HG03066 (cell line): ENCODE data around the gene KIR3DL2.
"Not testable (repeated sequence)": the region's sequence is repeated elsewhere in the genome, so short reads cannot be mapped to it uniquely, and the experiment has no call there.

ENCODE experiments used
- ATAC-seq: cut with Tn5 transposase; IDR thresholded peaks from one replicate; pipeline ENCODE4 v1.9.1; 2021; ENCODE audit warnings: low read depth; ENCODE audit not compliant: unreplicated experiment

KIR3DL2 gene

DNA sequence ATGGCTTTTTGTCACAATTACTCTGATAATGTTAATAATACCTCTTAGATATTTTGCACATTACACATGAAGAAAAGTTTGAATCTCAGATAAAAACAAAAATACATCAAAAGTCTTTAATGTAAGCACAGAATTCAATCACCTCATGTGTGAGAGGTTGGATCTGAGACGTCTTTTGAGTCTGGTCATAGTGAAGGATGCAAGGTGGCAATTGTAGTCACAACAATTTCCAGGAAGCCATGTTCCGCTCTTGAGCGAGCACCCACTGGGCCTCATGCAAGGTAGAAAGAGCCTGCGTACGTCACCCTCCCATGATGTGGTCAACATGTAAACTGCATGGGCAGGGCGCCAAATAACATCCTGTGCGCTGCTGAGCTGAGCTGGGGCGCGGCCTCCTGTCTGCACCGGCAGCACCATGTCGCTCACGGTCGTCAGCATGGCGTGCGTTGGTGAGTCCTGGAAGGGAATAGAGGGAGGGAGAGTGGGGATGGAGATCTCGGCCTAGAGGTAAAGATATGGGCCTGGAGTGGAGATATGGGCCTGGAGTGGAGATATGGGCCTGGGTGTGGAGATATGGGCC is at the start of gene KIR3DL2:
TSS of gene KIR3DL2 (plus strand) at position 383 of the 580 bp plus-strand sequence. CDS start at position 416, 33 bp downstream.
- ATAC-seq: not testable (repeated sequence)

DNA sequence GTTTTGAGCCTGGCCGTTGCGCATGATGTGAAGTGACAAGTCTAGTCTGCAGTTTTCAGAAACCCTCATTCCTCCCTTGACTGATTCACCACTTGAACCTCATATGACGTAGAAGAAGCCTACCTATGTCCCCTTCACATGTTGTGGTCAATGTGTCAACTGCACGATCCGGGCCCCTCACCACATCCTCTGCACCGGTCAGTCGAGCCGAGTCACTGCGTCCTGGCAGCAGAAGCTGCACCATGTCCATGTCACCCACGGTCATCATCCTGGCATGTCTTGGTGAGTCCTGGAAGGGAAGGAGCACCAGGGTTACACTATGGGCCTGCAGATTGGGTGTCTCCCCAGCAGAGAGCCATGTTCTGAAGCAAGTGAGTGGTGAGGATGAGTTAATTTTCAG is 46.8 kb upstream of the KIR3DL2 start, which contains the start of gene KIR2DL4:
TSS of gene KIR2DL4 (plus strand) at position 201 of the 400 bp plus-strand sequence. CDS start at position 243, 42 bp downstream.
- ATAC-seq: no peak

DNA sequence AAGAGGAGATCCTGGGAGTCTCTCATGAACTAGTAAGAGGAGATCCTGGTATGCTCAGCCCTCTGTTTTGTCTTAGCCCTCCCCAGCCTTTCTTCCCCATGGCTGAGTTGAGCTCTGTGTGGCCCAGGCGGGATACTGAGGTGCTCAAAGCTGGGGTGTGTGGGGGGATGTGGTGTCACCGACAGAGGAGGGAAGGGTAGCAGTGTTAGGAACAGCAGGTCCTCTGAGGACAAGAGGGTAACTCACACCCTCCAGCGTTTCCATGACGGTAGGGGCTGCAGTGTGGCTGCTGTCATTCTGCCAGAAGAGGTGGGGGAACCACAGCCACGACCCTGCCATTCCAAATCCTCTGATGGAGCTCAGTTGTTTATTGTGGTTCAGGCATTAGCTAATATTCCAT is 46.1 kb upstream of the KIR3DL2 start:
- no peak for ATAC-seq

DNA sequence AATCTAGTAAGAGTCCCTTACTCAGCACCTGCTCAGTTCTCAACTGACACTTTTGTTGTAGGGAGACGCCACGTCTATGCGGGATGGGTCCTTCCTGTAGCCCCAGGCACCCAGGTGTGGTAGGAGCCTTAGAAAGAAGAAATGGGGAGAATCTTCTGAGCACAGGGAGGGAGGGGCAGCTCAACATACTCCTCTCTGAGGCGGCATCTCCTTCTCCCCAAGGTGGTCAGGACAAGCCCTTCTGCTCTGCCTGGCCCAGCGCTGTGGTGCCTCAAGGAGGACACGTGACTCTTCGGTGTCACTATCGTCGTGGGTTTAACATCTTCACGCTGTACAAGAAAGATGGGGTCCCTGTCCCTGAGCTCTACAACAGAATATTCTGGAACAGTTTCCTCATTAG is 45.7 kb upstream of the KIR3DL2 start:
- no peak for ATAC-seq

DNA sequence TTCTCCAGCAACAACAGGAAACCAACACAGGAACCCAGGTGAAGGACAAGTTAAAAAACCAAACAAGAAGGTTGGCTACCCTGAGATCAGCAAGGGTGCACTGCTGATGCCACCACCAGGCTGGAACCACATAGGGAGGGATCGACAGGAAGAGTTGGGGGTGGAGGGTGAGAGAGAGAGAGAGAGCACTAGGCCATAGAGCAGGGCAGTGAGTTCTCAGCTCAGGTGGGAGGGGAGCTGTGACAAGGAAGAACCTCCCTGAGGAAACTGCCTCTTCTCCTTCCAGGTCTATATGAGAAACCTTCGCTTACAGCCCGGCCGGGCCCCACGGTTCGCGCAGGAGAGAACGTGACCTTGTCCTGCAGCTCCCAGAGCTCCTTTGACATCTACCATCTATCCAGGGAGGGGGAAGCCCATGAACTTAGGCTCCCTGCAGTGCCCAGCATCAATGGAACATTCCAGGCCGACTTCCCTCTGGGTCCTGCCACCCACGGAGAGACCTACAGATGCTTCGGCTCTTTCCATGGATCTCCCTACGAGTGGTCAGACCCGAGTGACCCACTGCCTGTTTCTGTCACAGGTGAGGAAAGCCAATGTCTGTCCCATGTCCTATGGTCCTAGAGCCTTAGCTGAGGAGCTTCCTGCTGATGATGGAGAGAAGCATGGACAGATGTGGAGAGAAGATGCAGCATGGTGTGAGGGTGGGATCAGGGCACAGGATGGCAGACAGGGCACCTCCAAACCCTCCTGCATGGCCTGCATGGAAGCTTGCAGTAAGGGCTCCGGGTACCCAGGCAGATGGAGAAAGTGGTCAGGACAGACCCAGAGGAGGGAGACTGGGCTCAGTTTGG is 44.4 kb upstream of the KIR3DL2 start:
- no peak for ATAC-seq

DNA sequence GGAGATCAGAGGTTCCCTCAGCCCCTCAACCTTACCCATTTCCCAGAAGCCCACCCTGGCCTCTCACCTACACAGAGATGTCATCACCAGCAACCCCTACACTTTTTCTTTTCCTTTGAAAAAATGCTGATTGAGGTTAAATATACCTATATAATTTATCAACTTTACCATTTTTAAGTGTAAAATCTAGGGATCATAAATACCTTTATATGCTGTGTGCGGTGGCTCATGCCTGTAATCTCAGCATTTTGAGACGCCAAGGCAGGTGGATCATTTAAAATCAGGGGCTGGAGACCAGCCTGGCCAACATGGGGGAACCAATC is 43.8 kb upstream of the KIR3DL2 start:
- no peak for ATAC-seq

DNA sequence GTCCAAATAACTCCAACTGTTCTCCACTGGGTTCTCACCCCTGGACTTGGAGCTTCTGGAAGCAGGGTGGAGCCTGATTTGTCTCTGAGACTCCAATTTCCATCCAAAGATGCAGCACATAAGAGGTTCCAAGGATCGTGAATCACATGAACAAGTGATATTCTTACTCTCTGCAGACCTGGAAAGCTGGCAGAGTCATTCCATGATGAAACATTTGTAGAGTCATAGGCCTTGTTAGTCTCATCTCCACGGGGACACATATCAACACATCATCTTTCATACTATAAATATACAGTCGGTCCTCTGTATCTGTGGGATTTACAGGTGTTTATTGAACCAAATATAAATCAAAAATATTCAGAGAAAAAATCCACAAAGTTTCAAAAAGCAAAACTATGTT is 35.7 kb upstream of the KIR3DL2 start:
- ATAC-seq: not testable (repeated sequence)

DNA sequence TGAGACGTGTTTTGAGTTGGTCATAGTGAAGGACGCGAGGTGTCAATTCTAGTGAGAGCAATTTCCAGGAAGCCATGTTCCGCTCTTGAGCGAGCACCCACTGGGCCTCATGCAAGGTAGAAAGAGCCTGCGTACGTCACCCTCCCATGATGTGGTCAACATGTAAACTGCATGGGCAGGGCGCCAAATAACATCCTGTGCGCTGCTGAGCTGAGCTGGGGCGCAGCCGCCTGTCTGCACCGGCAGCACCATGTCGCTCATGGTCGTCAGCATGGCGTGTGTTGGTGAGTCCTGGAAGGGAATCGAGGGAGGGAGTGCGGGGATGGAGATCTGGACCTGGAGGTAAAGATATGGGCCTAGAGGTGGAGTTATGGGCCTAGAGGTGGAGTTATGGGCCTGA is 34.0 kb upstream of the KIR3DL2 start, which contains the start of gene KIR3DL1:
TSS of gene KIR3DL1 (plus strand) at position 218 of the 400 bp plus-strand sequence.
- not testable (repeated sequence) for ATAC-seq

DNA sequence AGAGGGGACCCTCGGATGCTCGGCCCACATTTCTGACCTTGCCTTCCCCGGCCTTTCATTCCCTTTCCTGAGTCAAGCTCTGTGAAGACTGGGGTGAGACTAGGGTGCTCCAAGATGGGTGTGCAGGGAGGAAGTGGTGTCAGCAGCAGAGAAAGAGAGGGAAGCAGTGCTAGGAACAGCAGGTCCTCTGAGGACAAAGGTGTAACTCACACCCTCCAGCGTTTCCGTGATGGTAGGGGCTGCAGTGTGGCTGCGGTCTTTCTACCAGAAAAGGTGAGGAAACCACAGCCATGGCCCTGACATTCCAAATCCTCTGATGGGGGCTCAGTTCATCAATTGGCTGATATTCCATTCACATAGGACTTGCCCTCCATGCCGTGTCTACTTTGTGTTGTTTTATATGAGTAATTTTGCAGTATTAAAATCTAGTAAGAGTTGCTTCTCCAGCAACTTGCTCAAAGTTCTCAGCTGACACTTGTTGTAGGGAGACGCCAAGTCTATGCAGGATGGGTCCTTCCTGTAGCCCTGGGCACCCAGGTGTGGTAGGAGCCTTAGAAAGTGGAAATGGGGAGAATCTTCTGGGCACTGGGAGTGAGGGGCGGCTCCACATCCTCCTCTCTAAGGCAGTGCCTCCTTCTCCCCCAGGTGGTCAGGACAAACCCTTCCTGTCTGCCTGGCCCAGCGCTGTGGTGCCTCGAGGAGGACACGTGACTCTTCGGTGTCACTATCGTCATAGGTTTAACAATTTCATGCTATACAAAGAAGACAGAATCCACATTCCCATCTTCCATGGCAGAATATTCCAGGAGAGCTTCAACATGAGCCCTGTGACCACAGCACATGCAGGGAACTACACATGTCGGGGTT is 32.3 kb upstream of the KIR3DL2 start:
- ATAC-seq: no peak

DNA sequence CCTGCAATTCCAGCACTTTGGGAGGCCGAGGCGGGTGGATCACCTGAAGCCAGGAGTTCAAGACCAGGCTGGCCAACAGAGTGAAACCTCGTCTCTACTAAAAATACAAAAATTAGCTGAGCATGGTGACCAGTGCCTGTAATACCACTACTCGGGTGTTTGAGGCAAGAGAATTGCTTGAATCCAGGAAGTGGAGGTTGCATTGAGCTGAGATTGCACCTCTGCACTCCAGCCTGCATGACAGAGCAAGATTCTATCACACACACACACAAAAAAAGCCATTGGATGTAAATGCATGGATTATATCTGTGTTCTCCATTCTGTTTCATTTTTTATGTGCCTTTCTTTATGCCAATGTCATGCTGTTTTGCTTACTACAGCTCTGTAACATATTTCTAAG is 25.8 kb upstream of the KIR3DL2 start:
- not testable (repeated sequence) for ATAC-seq

DNA sequence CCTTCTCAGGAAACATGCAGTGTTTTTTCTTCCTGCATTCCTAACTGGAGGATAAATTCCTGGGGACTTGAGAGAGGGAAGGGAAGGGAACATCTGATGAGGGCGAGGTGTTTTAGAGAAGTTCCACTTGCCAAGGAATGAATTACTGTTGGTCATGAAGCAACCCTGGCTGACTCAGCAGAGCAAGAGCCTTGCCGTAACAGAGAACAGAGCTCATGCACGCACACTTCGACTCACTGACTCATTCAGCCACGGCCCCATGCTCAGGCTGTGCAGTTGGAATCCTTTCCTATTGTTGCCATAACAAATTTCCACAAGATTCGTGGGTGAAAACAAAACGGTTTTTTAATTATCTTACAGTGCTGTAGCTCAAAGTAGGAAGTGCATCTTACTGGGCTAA is 24.9 kb upstream of the KIR3DL2 start:
- not testable (repeated sequence) for ATAC-seq

DNA sequence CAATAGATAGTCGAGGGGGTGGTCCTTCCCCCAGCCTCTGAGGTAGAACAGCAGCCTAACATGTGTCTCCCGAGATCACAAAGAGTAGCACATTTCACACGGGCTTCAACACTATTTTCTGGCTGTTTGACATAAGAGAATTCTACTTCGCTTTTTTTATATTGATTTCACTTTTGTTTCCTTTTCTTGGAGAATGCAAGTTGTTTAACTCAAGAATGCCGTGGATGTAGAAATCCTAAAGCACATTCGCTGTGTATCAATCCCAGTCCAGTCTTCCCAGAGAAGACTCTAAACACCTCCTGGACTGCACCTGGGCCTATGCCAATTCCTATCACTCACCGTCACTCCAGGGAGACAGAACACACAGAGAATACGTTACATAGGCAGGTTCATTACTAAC is 22.2 kb upstream of the KIR3DL2 start:
- not testable (repeated sequence) for ATAC-seq

DNA sequence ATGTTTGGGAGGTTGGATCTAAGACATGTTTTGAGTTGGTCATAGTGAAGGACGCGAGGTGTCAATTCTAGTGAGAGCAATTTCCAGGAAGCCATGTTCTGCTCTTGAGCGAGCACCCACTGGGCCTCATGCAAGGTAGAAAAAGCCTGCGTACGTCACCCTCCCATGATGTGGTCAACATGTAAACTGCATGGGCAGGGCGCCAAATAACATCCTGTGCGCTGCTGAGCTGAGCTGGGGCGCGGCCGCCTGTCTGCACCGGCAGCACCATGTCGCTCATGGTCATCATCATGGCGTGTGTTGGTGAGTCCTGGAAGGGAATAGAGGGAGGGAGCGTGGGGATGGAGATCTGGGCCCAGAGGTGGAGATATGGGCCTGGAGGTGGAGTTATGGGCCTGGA is 17.7 kb upstream of the KIR3DL2 start, which contains the start of gene KIR2DS4:
TSS of gene KIR2DS4 (plus strand) at position 181 of the 400 bp plus-strand sequence.
- not testable (repeated sequence) for ATAC-seq

DNA sequence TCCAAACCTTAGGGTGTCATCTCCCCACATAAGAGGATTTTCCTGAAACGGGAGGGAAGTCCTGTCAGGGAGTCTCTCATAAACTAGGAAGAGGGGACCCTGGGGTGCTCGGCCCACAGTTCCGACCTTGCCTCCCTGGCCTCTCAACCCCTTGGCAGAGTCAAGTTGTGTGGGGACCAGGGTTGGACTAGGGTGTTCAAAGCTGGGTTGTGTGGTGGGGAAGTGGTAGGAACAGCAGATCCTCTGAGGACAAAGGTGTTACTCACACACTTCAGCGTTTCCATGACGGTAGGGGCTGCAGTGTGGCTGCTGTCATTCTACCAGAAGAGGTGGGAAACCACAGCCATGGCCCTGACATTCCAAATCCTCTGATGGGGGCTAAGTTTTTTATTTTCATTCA is 15.1 kb upstream of the KIR3DL2 start:
- ATAC-seq: not testable (repeated sequence)

DNA sequence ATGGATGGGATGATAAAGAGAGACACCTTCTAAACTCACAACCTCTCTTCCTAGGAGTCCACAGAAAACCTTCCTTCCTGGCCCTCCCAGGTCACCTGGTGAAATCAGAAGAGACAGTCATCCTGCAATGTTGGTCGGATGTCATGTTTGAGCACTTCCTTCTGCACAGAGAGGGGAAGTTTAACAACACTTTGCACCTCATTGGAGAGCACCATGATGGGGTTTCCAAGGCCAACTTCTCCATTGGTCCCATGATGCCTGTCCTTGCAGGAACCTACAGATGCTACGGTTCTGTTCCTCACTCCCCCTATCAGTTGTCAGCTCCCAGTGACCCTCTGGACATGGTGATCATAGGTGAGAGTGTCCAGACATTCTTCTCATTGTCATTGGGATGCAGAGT is 12.7 kb upstream of the KIR3DL2 start:
- ATAC-seq: not testable (repeated sequence)

DNA sequence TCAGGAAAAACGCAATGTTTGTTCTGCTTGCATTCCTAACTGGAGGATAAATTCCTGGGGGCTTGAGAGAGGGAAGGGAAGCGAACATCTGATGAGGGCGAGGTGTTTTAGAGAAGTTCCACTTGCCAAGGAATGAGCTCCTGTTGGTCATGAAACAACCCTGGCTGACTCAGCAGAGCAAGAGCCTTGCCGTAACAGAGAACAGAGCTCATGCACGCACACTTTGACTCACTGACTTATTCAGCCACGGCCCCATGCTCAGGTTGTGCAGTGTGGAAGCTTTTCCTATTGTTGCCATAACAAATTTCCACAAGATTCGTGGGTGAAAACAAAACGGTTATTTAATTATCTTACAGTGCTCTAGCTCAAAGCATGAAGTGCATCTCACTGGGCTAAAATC is 7.1 kb upstream of the KIR3DL2 start:
- not testable (repeated sequence) for ATAC-seq

DNA sequence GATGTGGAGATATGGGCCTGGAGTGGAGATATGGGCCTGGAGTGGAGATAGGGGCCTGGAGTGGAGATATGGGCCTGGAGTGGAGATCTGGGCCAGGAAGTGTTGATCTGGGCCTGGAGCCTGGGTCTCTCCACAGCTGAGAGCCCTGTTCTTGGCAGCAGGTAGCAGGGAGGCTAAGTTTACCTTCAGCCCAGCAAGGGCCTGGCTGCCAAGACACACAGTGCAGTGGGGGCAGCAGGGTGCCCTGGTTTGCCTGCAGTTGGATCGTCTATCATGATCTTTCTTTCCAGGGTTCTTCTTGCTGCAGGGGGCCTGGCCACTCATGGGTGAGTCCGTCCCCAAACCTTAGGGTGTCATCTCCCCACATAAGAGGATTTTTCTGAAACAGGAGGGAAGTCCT is 687 bp downstream of the KIR3DL2 start:
- ATAC-seq: no peak

DNA sequence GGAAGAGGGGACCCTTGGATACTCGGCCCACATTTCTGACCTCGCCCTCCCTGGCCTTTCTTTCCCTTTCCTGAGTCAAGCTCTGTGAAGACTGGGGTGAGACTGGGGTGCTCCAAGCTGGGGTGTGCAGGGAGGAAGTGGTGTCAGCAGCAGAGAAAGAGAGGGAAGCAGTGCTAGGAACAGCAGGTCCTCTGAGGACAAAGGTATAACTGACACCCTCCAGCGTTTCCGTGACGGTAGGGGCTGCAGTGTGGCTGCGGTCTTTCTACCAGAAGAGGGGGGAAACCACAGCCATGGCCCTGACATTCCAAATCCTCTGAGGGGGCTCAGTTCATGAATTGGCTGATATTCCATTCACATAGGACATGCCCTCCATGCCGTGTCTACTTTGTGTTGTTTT is 1.1 kb downstream of the KIR3DL2 start:
- no peak for ATAC-seq

DNA sequence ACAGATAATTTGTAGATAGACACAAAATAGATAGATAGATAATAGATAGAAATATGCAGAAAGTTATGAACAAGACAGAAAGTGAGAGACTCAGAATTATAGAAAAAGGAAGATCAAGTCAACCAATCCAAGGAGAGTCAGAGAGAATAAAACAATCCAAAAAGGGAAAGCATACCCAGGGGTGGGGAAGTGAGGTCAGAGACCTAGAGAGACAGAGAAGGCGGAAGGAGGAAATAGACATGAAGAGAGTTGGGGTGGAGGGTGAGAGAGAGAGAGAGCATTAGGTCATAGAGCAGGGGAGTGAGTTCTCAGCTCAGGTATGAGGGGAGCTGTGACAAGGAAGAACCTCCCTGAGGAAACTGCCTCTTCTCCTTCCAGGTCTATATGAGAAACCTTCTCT is 5.0 kb downstream of the KIR3DL2 start:
- ATAC-seq: not testable (repeated sequence)

DNA sequence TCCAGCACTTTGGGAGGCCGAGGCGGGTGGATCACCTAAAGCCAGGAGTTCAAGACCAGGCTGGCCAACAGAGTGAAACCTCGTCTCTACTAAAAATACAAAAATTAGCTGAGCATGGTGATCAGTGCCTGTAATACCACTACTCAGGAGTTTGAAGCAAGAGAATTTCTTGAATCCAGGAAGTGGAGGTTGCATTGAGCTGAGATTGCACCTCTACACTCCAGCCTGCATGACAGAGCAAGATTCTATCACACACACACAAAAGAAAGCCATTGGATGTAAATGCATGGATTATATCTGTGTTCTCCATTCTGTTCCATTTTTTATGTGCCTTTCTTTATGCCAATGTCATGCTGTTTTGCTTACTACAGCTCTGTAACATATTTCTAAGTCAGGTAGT is 8.2 kb downstream of the KIR3DL2 start:
- not testable (repeated sequence) for ATAC-seq

DNA sequence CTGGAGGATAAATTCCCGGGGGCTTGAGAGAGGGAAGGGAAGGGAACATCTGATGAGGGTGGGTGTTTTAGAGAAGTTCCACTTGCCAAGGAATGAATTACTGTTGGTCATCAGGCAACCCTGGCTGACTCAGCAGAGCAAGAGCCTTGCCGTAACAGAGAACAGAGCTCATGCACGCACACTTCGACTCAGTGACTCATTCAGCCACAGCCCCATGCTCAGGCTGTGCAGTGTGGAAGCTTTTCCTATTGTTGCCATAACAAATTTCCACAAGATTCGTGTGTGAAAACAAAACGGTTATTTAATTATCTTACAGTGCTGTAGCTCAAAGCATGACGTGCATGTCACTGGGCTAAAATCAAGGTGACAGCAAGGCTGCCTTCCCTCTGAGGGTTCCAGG is 9.2 kb downstream of the KIR3DL2 start:
- ATAC-seq: not testable (repeated sequence)
